Stimulated activated naive CD8-positive, alpha-beta T cell treated with anti-CD3 and anti-CD28 coated beads, Interleukin-15, Interleukin-2, amounts not matched to agents 100 U/mL and 50 U/mL, for 24 hours (primary cell): Measurements from ENCODE around the gene KRTAP4-9.
"Not testable (repeated sequence)": the region's sequence is repeated elsewhere in the genome, so short reads cannot be mapped to it uniquely, and the experiment has no call there.

ENCODE experiments used
- ATAC-seq: fragments of 150-1000 bp; cut with Tn5 transposase; one replicate; pipeline ENCODE4 v1.10.0; 2021
- DNase-seq: peaks from one replicate; pipeline ENCODE4 v3.0.0; 2021

The KRTAP4-9 gene

GRCh38 chr17:41096055-41096454 is 9.1 kb upstream of the KRTAP4-9 start:
- ATAC-seq (no peak), DNase-seq (no peak)

GRCh38 chr17:41098042-41098441 is 7.1 kb upstream of the KRTAP4-9 start, which contains the start of gene KRTAP4-8:
Gene KRTAP4-8, minus strand, starts transcription at chr17:41098142. Its CDS starts 58 bp downstream, at chr17:41098084.
- DNase-seq (no peak), ATAC-seq (no peak)

GRCh38 chr17:41098481-41098880 is 6.7 kb upstream of the KRTAP4-9 start:
- DNase-seq (no peak), ATAC-seq (no peak)

- DNase-seq, ATAC-seq: not testable (repeated sequence)
Observed at GRCh38 chr17:41099682-41100480, 5.3 kb upstream of the KRTAP4-9 start.

GRCh38 chr17:41101586-41102259 is 3.5 kb upstream of the KRTAP4-9 start, which contains the start of gene KRTAP4-16:
Gene KRTAP4-16, minus strand, starts transcription at chr17:41102209. Its CDS starts 0 bp downstream, at chr17:41102209.
- no peak for ATAC-seq
- DNase-seq = no peak

- DNase-seq (no peak), ATAC-seq (no peak)
Observed at GRCh38 chr17:41103896-41104295, 1.3 kb upstream of the KRTAP4-9 start.

- not testable (repeated sequence) for DNase-seq, ATAC-seq
Observed at GRCh38 chr17:41104386-41105038, 677 bp upstream of the KRTAP4-9 start.

- DNase-seq (no peak), ATAC-seq (no peak)
Observed at GRCh38 chr17:41107941-41108450, 2.8 kb downstream of the KRTAP4-9 start.

GRCh38 chr17:41108728-41109386 is 3.7 kb downstream of the KRTAP4-9 start:
- not testable (repeated sequence) for ATAC-seq, DNase-seq

- no peak for DNase-seq
- ATAC-seq = no peak
Observed at GRCh38 chr17:41111151-41111885, 6.1 kb downstream of the KRTAP4-9 start.

- ATAC-seq (no peak), DNase-seq (no peak)
Observed at GRCh38 chr17:41116297-41116696, 11.1 kb downstream of the KRTAP4-9 start.

GRCh38 chr17:41117846-41118386 is 12.7 kb downstream of the KRTAP4-9 start, which contains the start of gene KRTAP4-11:
Gene KRTAP4-11, minus strand, starts transcription at chr17:41118373. Its CDS starts 58 bp downstream, at chr17:41118315.
- DNase-seq, ATAC-seq: not testable (repeated sequence)

- DNase-seq (no peak), ATAC-seq (no peak)
Observed at GRCh38 chr17:41118721-41119120, 13.5 kb downstream of the KRTAP4-9 start.

GRCh38 chr17:41119696-41120690 is 14.8 kb downstream of the KRTAP4-9 start:
- ATAC-seq, DNase-seq: not testable (repeated sequence)

- DNase-seq (no peak), ATAC-seq (no peak)
Observed at GRCh38 chr17:41121742-41122141, 16.6 kb downstream of the KRTAP4-9 start.

- DNase-seq, ATAC-seq: not testable (repeated sequence)
Observed at GRCh38 chr17:41123292-41123990, 18.3 kb downstream of the KRTAP4-9 start.

GRCh38 chr17:41123991-41124371 is 18.8 kb downstream of the KRTAP4-9 start, which contains the start of gene KRTAP4-12:
Gene KRTAP4-12, minus strand, starts transcription at chr17:41124182. Its CDS starts 60 bp downstream, at chr17:41124122.
- not testable (repeated sequence) for ATAC-seq, DNase-seq

GRCh38 chr17:41125064-41125463 is 19.9 kb downstream of the KRTAP4-9 start:
- no peak for ATAC-seq
- no peak for DNase-seq

- DNase-seq = no peak
- ATAC-seq = no peak
Observed at GRCh38 chr17:41126412-41126811, 21.2 kb downstream of the KRTAP4-9 start.
